22Rv1 (cell line): ENCODE measurements around the gene PTGFR.

Source experiments
- H3K27ac ChIP-seq: fragments of 450-650 bp; 2 replicates; pipeline ENCODE4 v1.5.1; 2017
- ZFX ChIP-seq: fragments of 450-650 bp; IDR thresholded peaks from 2 replicates; pipeline ENCODE4 v1.6.1; 2017; ENCODE audit warnings: antibody characterized with exemption, borderline replicate concordance
- TF ChIP-seq, protein P1 (sequence below): fragments of 450-650 bp; IDR thresholded peaks from 2 replicates; pipeline ENCODE4 v1.5.1; 2017; ENCODE audit warnings: mild to moderate bottlenecking

The PTGFR gene

DNA sequence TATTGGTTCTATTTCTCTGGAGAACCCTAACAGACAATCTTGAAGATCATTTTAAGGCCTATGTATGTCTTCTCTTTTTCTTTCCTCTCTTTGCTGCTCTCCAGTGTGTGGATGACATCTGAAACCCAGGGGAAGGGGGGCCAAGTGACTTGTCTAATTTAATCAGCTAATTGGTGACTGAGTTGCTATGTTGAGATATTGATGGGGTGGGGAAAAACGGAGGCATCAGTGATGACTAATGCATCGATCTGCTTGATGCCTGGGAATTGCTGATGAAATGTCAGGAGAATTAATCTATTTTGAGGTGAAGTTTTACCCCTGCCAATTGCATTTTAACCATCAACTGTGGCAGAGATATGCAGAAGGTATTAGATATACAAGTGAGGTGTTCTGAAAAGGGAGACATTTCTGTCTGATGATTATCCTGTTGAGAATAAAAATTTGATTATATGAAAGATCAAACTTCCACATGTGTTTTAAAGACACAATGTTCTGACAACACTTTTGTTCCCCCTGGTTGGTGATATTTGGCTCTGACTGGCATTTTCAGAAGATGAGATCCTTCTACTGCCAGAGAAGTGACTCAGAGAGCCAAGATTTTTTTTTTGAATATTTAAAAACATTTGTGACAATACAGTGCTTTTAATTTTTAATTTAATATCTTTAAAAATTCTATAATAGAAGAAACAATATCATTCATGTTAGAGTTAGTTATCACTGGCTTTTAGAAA is 18.7 kb upstream of the PTGFR start:
- TF ChIP-seq, protein P1, sequence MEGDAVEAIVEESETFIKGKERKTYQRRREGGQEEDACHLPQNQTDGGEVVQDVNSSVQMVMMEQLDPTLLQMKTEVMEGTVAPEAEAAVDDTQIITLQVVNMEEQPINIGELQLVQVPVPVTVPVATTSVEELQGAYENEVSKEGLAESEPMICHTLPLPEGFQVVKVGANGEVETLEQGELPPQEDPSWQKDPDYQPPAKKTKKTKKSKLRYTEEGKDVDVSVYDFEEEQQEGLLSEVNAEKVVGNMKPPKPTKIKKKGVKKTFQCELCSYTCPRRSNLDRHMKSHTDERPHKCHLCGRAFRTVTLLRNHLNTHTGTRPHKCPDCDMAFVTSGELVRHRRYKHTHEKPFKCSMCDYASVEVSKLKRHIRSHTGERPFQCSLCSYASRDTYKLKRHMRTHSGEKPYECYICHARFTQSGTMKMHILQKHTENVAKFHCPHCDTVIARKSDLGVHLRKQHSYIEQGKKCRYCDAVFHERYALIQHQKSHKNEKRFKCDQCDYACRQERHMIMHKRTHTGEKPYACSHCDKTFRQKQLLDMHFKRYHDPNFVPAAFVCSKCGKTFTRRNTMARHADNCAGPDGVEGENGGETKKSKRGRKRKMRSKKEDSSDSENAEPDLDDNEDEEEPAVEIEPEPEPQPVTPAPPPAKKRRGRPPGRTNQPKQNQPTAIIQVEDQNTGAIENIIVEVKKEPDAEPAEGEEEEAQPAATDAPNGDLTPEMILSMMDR, result no peak
- TF ChIP-seq ZFX, result no peak
- no peak overlapping the region for H3K27ac ChIP-seq

DNA sequence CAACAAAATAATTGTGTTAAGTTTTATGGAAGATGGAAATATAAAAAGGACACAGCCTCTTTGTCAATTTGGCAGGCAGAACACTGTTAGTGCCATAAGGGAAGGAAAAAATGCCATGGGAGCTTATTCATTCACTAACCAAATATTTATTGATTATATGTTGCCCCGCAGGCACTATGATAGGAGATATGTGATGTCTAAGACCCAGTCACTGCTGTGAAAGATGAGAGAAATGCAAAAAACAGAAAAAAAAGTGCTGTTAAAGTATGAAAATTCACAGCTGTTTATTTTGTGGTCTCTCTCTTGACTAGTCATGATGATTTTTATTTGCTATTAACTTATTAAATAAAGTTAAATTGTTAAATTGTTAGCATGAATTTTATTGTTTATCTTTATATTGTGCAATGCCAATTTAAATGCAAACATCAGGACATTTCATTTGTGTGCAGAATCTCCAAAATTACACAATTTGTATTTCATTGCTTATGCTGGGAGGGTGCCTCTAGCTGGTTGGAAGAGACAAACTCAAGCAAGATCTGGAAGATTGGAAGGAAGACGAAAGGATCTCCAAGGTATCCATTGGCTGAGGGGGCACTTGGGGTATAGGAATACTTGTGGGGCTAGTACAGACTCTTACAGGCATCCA is 17.8 kb upstream of the PTGFR start:
- peak overlapping the region; percentile 42 for H3K27ac ChIP-seq
- TF ChIP-seq, protein P1, result no peak
- no peak for TF ChIP-seq ZFX

DNA sequence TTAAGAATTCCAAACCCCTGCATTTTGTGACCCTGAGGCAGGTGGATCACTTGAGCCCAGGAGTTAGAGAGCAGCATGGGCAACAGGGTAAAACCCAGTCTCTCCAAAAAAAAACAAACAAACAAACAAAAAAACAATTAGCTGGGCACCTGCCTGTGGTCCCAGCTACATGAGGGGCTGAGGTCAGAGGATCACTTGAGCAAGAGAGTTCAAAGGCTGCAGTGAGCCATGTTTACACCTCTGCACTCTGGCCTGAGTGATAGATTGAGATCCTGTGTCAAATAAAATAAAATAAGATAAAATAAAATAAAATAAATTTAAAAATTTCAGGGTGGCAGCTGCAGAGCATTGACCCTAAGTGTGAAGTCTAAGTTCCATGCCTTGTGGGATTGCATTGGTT is 16.7 kb upstream of the PTGFR start:
- H3K27ac ChIP-seq, result peak overlapping the region; percentile 42; the same call in 1 of the 2 replicates
- TF ChIP-seq, protein P1, result no peak
- TF ChIP-seq ZFX, result no peak

DNA sequence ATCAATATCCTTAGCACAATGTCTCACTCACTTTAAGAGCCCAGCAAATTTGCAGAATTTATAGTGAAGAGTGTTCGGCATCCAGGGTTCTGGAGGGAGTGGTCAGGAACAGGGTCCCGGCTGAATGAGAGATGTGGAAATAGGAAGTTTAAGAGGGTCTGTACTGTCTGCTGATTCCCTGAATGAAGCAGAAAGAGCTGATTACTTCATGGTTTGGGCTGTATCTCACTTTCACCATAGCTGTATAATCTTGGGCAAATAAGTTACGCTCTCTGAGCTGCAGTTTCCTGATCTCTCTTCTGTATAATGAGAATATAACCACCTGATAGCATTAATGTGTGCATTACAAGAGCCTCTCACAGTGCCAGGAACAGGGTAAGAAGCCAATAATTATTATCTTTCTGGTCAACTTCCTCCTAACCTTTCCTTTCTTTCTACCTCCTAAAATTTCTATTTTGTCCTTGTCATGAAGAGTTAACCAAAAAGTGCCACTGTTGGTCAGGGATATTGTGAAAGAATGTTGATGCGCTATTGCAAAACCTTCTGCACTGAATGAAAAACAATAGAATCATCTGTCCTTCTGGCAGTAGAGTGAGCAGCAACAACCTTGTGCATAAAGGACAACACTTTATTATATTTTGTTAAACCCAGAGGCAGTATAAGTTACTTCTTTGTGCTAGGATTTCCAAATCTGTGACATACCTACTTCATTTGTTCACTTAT is 14.7 kb upstream of the PTGFR start:
- H3K27ac ChIP-seq, result no peak overlapping the region
- TF ChIP-seq ZFX, result no peak
- TF ChIP-seq, protein P1, result no peak

DNA sequence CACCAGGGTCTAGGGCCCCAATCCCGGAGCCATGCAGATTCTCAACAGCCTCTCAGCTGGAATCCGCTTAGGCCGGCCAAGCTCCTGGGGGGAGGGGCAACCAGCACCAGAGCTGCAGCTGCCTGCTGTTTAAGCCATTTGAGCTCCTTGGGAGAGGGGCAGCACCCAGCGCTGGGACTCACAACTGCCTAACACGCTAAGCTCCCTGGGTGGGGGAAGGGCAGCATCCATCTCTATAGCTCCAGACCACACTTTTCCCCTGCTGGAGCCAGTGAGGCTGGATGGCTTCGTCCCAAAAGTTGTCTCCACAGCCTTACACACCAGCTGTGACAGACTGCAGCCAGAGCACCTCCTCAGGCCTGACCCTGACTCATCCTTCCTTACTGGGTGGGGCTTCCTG is 6.9 kb upstream of the PTGFR start:
- no peak for TF ChIP-seq ZFX
- TF ChIP-seq, protein P1, result no peak
- H3K27ac ChIP-seq, result no peak overlapping the region

DNA sequence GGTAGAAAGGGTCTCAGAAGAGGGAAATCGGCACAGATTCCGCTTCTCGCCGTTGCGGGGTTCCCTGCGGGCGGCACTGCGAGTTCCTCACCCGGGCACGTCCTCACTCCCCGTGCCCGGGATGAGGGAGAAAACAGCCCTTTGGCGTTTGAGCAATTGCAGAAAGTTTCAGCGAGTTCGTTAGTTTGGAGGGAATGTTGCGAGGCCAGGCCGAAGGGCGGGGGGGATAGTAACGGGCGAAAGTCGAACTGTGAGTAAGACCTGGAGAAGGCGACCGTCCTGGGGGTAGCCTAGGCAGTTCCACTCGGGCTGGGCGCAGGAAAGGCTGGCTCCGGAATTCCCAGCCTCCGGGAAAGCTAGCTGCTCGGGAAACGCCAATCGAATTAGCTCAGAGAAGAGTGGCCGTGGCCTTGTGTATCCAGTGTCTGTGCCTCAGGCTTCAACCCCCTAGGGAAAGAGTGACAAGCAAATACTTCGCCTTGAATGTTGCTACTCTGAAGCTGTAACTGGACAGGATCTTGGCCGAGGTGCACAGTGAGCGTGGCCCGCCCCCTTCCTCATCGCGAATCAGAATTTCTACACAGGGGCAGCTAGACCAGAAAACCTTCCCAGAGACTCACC is 787 bp downstream of the PTGFR start:
- TF ChIP-seq, protein P1, result no peak
- TF ChIP-seq ZFX, result no peak
- peak overlapping the region; percentile 41; the same call in 1 of the 2 replicates for H3K27ac ChIP-seq
